Transverse colon (tissue), 4 donors: ENCODE data around the gene MAOA. TPM values are rescaled to one million over a fixed set of nuclear protein-coding genes. Genes with fewer than 3 reads are reported as not detected.

ENCODE experiments used
- DNase-seq: peaks from one replicate; pipeline ENCODE4 v3.0.0-alpha.2; 2019
- H3K27ac ChIP-seq, 4 donors: fragments of 200-600 bp; sonication (generic); 2 replicates each; pipeline ENCODE4 v1.5.1; 2016 to 2018; ENCODE audit warnings: inconsistent platforms in 4 of 4
- H3K27me3 ChIP-seq: fragments of 200-600 bp; sonication (generic); 2 replicates; pipeline ENCODE4 v1.5.1; 2017; ENCODE audit warnings: inconsistent platforms
- H3K36me3 ChIP-seq, 4 donors: fragments of 200-600 bp; sonication (generic); 2 replicates each; pipeline ENCODE4 v1.5.1; 2017 to 2019; ENCODE audit warnings: inconsistent platforms in 4 of 4
- H3K4me1 ChIP-seq, 4 donors: fragments of 200-600 bp; sonication (generic); 2 replicates each; pipeline ENCODE4 v1.5.1; 2017 to 2020; ENCODE audit warnings: inconsistent platforms in 4 of 4
- H3K4me3 ChIP-seq, 4 donors: fragments of 200-600 bp; sonication (generic); 1 replicate in 1 of 4; 2 replicates in 3 of 4; pipeline versions ENCODE4 v1.5.1 to v1.6.1; 2017 to 2019; ENCODE audit warnings: inconsistent platforms in 4 of 4
- H3K9me3 ChIP-seq, 2 donors: fragments of 200-600 bp; sonication (generic); 2 replicates each; pipeline ENCODE4 v1.5.1; 2017 to 2019; ENCODE audit warnings: inconsistent platforms in 2 of 2
- CTCF ChIP-seq, 5 experiments: fragments of 200-600 bp in 3 of 5; fragments of 450-650 bp in 2 of 5; sonication (generic) in 3 of 5; IDR thresholded peaks; 1 replicate in 2 of 5; 2 replicates in 3 of 5; pipeline ENCODE4 v1.5.1; 2016 to 2017; ENCODE audit warnings: antibody characterized with exemption in 5 of 5, inconsistent platforms in 3 of 5, mild to moderate bottlenecking in 2 of 5, moderate library complexity in 1 of 5
- EP300 ChIP-seq: sonication (generic); formaldehyde crosslinking; IDR thresholded peaks from one replicate; pipeline ENCODE4 v1.6.1; 2017; ENCODE audit warnings: antibody characterized with exemption, low read depth
- POLR2A ChIP-seq: fragments of 450-650 bp; IDR thresholded peaks from one replicate; pipeline ENCODE4 v1.6.1; 2016; ENCODE audit warnings: antibody characterized with exemption, mild to moderate bottlenecking, moderate library complexity
- POLR2AphosphoS5 ChIP-seq, 3 donors: sonication (generic); formaldehyde crosslinking; IDR thresholded peaks; one replicate each; pipeline ENCODE4 v1.6.1; 2016; ENCODE audit warnings: antibody characterized with exemption in 3 of 3
- WGBS, 2 donors: methylation state at CpG; one replicate each; pipeline ENCODE4 v1.1.5; 2018; ENCODE audit warnings: low coverage in 1 of 2; 5-methylcytosine and 5-hydroxymethylcytosine counted together
- in situ Hi-C, 4 donors: fragments of 200-750 bp; cut with MboI; loops; one replicate each; pipeline versions ENCODE4 v1.15.0 to v1.15.1; 2017; ENCODE audit warnings: low sequenced_read_pairs in 3 of 4, low pct_ligation_motif_present in 1 of 4, low pct_unique_long_range_greater_than_20kb in 1 of 4
- intact Hi-C: fragments of 100-400 bp; cut with DNase I; formaldehyde crosslinking; loops from one replicate; pipeline ENCODE4 v1.15.1; 2023; ENCODE audit warnings: low total_unique reads
- total RNA-seq, 4 donors: library from RNA; depleted of rRNA; stranded (reverse); fragments of >200 nt; gene quantifications; one replicate each; pipeline ENCODE4 v1.1.0, GENCODE V29; 2016

MAOA gene
- total RNA-seq, 4 donors from 2014 or later: 104 to 425 (median 289) TPM

GRCh38 chrX:43676971-43677572, 21.0 kb downstream of the MAOA start:
- TF ChIP-seq CTCF (IDR thresholded peaks at IDR 0.05) (no peak), EP300 (no peak), POLR2AphosphoS5 (IDR thresholded peaks at IDR 0.05) (no peak), POLR2A (no peak)
- Histone ChIP-seq H3K9me3 (no peaks in the 10 kb centered on the region), H3K36me3 (no peaks in the 10 kb centered on the region), H3K27me3 (no peaks in the 10 kb centered on the region), H3K27ac (peak overlapping the region; percentile 49 to 69 (median 60)), H3K4me1 (peaks cover 0 to 35% (median 6%) of the 10 kb centered on the region in 4 donors), H3K4me3 (no peak overlapping the region)
- intact Hi-C loops: no loop called here
- in situ Hi-C loops: no loop called here
- DNase-seq: no peak

- 44% methylated on average over 2 of the region's 2 CpGs; no CpG with 5 or more reads in 1 of the 2 donors for whole genome bisulfite sequencing, 2 donors
- Histone ChIP-seq H3K4me1 (peaks cover 0 to 35% (median 6%) of the 10 kb centered on the region in 4 donors), H3K36me3 (no peaks in the 10 kb centered on the region), H3K4me3 (no peak overlapping the region), H3K27ac (peak overlapping the region; percentile 49 to 69 (median 60)), H3K9me3 (no peaks in the 10 kb centered on the region), H3K27me3 (no peaks in the 10 kb centered on the region)
- in situ Hi-C loops (no loop called here), intact Hi-C loops (no loop called here)
- TF ChIP-seq POLR2AphosphoS5 (IDR thresholded peaks at IDR 0.05): no peak
- no peak for TF ChIP-seq CTCF (IDR thresholded peaks at IDR 0.05)
- TF ChIP-seq POLR2A: no peak
- no peak for TF ChIP-seq EP300
- DNase-seq: peak; percentile 33
These were observed 21.9 kb downstream of the MAOA start for GRCh38 chrX:43677993-43678392.

GRCh38 chrX:43679058-43679457, 23.0 kb downstream of the MAOA start:
- H3K36me3 ChIP-seq: no peaks in the 10 kb centered on the region
- H3K9me3 ChIP-seq: no peaks in the 10 kb centered on the region
- H3K27ac ChIP-seq: peak overlapping the region in 3 of 4 donors; percentile 26 to 69 (median 51)
- H3K27me3 ChIP-seq: no peaks in the 10 kb centered on the region
- in situ Hi-C loops: no loop called here
- 20 to 49% methylated on average over 1 to 3 of the region's 3 CpGs for WGBS, 2 donors
- DNase-seq: no peak
- peaks cover 0 to 35% (median 6%) of the 10 kb centered on the region in 4 donors for H3K4me1 ChIP-seq
- intact Hi-C loops: no loop called here
- no peak for TF ChIP-seq CTCF (IDR thresholded peaks at IDR 0.05)
- no peak for TF ChIP-seq EP300
- no peak for TF ChIP-seq POLR2A
- TF ChIP-seq POLR2AphosphoS5 (IDR thresholded peaks at IDR 0.05): no peak
- no peak overlapping the region for H3K4me3 ChIP-seq

GRCh38 chrX:43679778-43680177, 23.7 kb downstream of the MAOA start:
- intact Hi-C loops: no loop called here
- Histone ChIP-seq H3K4me1 (peaks cover 0 to 35% (median 6%) of the 10 kb centered on the region in 4 donors), H3K27me3 (no peaks in the 10 kb centered on the region), H3K36me3 (no peaks in the 10 kb centered on the region), H3K4me3 (no peak overlapping the region), H3K9me3 (no peaks in the 10 kb centered on the region), H3K27ac (peak overlapping the region in 3 of 4 donors; percentile 2 to 69 (median 19))
- TF ChIP-seq POLR2A (no peak), EP300 (no peak), CTCF (IDR thresholded peaks at IDR 0.05) (no peak), POLR2AphosphoS5 (IDR thresholded peaks at IDR 0.05) (no peak)
- 29 to 52% methylated on average over 2 of the region's 2 CpGs for WGBS, 2 donors
- DNase-seq: no peak
- in situ Hi-C loops: no loop called here
